HG03196 (cell line): Measurements from ENCODE around the gene BEND3.
"Not testable (repeated sequence)": the region's sequence is repeated elsewhere in the genome, so short reads cannot be mapped to it uniquely, and the experiment has no call there.

Experiments used
- ATAC-seq: cut with Tn5 transposase; IDR thresholded peaks from one replicate; pipeline ENCODE4 v1.9.1; 2021; ENCODE audit not compliant: unreplicated experiment

Gene BEND3

GRCh38 chr6:107114926-107115694, at the start of gene BEND3:
BEND3 (minus strand) TSS chr6:107115515; CDS start chr6:107099285, 16,230 bp downstream.
- ATAC-seq: peak; percentile 6

- ATAC-seq: not testable (repeated sequence)
Measured at GRCh38 chr6:107164299-107164698, 49.0 kb upstream of the BEND3 start.

- no peak for ATAC-seq
Measured at GRCh38 chr6:107161521-107161920, 46.2 kb upstream of the BEND3 start.

GRCh38 chr6:107156617-107157016, 41.3 kb upstream of the BEND3 start:
- no peak for ATAC-seq

- ATAC-seq: no peak
Measured at GRCh38 chr6:107154801-107155160, 39.5 kb upstream of the BEND3 start.

- ATAC-seq: no peak
Measured at GRCh38 chr6:107154131-107154800, 39.0 kb upstream of the BEND3 start.

GRCh38 chr6:107152638-107153430, 37.5 kb upstream of the BEND3 start:
- no peak for ATAC-seq

GRCh38 chr6:107144666-107145065, 29.4 kb upstream of the BEND3 start:
- no peak for ATAC-seq

- no peak for ATAC-seq
Measured at GRCh38 chr6:107144014-107144413, 28.7 kb upstream of the BEND3 start.

- ATAC-seq: no peak
Measured at GRCh38 chr6:107140581-107140980, 25.3 kb upstream of the BEND3 start.

- not testable (repeated sequence) for ATAC-seq
Measured at GRCh38 chr6:107136324-107136723, 21.0 kb upstream of the BEND3 start.

- not testable (repeated sequence) for ATAC-seq
Measured at GRCh38 chr6:107135048-107135680, 19.8 kb upstream of the BEND3 start.

GRCh38 chr6:107132330-107132954, 17.1 kb upstream of the BEND3 start:
- ATAC-seq: no peak

GRCh38 chr6:107129370-107129925, 14.1 kb upstream of the BEND3 start:
- no peak for ATAC-seq

- no peak for ATAC-seq
Measured at GRCh38 chr6:107128577-107128976, 13.3 kb upstream of the BEND3 start.

- ATAC-seq: no peak
Measured at GRCh38 chr6:107128175-107128574, 12.9 kb upstream of the BEND3 start.

- ATAC-seq: no peak
Measured at GRCh38 chr6:107125771-107126170, 10.5 kb upstream of the BEND3 start.

GRCh38 chr6:107124934-107125348, 9.6 kb upstream of the BEND3 start:
- peak; percentile 85 for ATAC-seq

GRCh38 chr6:107123501-107123900, 8.2 kb upstream of the BEND3 start:
- ATAC-seq: no peak

- ATAC-seq: no peak
Measured at GRCh38 chr6:107122748-107123147, 7.4 kb upstream of the BEND3 start.
